NOMO-1 treated with dmso at 0.1 percent for 144 hours (cell line): Measurements from ENCODE around the gene NXN.
"Not testable (repeated sequence)": the region's sequence is repeated elsewhere in the genome, so short reads cannot be mapped to it uniquely, and the experiment has no call there.

Source experiments
- DNase-seq: peaks from one replicate; lab custom pipeline; 2025; ENCODE audit not compliant: unreplicated experiment; lab: John Stamatoyannopoulos, UW

The NXN gene

DNA sequence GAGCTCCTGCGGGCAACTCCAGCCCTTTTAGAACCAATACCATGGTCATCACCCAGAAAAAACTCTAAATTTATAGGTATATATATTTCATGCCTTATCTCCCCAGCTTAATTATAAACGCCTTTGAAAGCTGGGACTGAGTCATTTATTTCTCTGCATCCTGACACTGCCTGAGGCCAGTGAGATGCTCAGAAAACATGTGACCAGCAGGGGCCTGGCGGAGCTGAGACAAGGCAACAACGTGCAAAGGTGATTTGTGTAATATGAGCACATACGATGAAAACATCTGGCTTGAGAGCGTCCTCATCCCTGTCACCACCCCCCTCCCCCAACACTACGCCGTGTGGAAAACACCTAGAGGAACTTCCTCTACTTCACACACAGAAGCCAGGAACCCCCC lies 22.7 kb downstream of the NXN start:
- DNase-seq = no peak

- no peak for DNase-seq
Observed at GRCh38 chr17:954431-955164, 25.0 kb downstream of the NXN start.

DNA sequence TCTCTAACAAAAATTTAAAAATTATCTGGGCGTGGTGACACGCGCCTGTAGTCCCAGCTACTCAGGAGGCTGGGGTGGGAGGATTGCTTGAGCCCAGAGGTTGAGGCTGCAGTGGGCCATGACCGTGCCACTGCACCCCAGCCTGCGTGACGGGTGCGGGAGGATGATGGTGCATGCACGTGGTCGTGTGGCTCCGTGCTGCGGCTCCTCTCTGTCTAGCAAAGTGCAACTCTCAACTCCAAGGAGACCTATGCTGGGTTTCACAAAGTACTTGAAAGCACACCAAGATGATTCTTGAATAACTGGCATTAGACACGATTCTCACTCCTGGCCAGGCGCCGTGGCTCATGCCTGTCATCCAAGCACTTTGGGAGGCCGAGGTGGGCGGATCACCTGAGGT lies 25.8 kb downstream of the NXN start:
- DNase-seq = no peak

DNA sequence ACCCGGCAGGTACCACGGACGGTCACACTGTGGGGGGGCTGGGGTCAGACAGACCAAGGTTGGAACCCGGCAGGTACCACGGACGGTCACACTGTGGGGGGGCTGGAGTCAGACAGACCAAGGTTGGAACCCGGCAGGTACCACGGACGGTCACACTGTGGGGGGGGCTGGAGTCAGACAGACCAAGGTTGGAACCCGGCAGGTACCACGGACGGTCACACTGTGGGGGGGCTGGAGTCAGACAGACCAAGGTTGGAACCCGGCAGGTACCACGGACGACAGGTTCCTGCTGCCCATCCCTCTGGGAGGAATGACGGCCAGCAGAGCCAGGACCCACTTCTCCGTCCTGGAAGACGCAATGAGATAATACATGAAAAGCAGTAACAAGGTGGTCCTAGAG lies 27.0 kb downstream of the NXN start:
- not testable (repeated sequence) for DNase-seq

GRCh38 chr17:951325-952132 lies 28.0 kb downstream of the NXN start:
- peak; percentile 43 for DNase-seq

- no peak for DNase-seq
Observed at GRCh38 chr17:949623-950303, 29.8 kb downstream of the NXN start.

GRCh38 chr17:948284-948852 lies 31.2 kb downstream of the NXN start:
- DNase-seq = no peak

- no peak for DNase-seq
Observed at GRCh38 chr17:946510-947236, 32.9 kb downstream of the NXN start.

DNA sequence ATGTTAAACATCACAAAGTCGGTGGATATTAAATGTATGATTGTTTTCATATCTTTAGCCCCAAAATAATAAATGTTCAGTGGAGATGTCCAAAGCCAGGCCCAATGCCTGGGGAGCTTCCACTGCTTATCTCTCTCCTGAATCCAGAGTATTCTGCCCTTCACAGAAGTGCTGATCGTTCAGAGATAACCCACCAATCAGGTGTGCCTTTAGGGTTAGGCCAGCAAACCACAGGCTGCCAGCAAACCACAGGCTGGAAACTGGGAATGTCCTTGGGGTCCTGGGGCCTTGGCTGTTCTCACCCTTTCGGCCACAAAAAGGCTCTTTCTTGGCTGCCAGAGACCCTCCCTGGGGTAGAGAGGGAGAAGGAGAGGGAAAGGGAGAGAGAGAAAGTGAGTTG lies 33.9 kb downstream of the NXN start:
- no peak for DNase-seq

- DNase-seq = peak; percentile 16
Observed at GRCh38 chr17:944266-944826, 35.2 kb downstream of the NXN start.

DNA sequence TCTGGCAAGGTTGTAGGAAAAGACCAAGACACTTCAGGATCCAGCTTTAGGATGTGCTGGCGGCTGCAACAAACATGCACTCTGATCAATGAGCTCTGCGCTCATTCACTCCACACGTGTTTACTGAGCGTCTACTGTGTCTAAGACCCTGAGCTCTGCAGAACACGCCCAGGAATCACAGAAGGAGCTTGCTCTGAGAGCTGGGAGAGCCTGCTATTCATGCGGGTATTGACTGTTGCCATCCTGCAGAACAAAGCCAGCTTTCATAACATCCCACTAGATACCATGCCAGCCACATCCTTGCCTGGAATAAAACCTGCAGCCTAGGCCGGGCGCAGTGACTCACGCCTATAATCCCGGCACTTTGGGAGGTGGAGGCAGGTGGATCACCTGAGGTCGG lies 44.1 kb downstream of the NXN start:
- DNase-seq = no peak

DNA sequence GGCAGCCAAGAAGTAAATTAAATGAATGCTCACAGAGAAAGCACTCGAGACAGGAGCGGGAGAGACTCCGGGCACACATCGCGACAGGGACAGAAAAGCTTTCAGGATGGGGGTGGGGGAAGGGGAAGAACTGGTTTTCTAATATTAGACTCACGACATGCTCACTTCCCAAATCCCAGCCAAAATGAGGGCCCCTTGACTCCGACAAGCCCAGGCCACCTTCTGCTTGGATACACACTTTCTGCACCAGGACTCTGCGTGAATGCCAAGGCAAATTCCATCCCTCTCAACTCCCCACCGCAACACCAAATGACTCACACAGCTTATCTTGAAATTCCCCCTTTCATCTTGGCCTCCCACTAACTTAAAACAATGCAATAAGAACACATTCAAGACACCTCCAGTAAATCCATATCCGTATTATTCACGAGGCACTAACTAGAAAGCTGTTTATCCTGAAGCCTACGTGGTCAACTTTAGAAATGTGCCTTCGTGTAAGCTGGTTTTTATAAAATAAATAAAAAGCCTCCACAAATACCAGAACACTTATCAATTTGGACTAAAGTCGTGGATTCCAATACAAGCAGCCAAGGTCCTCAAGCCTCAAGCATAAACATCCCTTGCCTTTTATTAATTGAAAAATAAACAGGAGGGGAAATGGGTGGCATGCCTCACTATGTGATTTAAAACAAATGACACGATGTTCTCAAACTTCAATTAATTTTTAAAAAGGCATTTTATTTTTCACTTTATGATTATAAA lies 46.1 kb downstream of the NXN start:
- no peak for DNase-seq

- no peak for DNase-seq
Observed at GRCh38 chr17:930258-930657, 49.3 kb downstream of the NXN start.

- DNase-seq = no peak
Observed at GRCh38 chr17:929586-929985, 50.0 kb downstream of the NXN start.

- DNase-seq = no peak
Observed at GRCh38 chr17:927611-928461, 51.7 kb downstream of the NXN start.

- no peak for DNase-seq
Observed at GRCh38 chr17:925817-926216, 53.8 kb downstream of the NXN start.

GRCh38 chr17:924711-925475 lies 54.7 kb downstream of the NXN start:
- DNase-seq = no peak

- DNase-seq = not testable (repeated sequence)
Observed at GRCh38 chr17:924306-924705, 55.3 kb downstream of the NXN start.
